ENCODE measurements around the gene ZNF10.

GRCh38 chr12:133201888-133202287, 71.5 kb downstream of the ZNF10 start:
- no peak for TF ChIP-seq CTCF (IDR thresholded peaks at IDR 0.05)
- no peak for TF ChIP-seq POLR2A (IDR thresholded peaks at IDR 0.05)
